Measurements from ENCODE around the gene MECP2. TPM values are rescaled to one million over a fixed set of nuclear protein-coding genes. Genes with fewer than 3 reads are reported as not detected.

The MECP2 gene
- total RNA-seq, 1 donor from 2014 or later = 43.7 TPM

DNA sequence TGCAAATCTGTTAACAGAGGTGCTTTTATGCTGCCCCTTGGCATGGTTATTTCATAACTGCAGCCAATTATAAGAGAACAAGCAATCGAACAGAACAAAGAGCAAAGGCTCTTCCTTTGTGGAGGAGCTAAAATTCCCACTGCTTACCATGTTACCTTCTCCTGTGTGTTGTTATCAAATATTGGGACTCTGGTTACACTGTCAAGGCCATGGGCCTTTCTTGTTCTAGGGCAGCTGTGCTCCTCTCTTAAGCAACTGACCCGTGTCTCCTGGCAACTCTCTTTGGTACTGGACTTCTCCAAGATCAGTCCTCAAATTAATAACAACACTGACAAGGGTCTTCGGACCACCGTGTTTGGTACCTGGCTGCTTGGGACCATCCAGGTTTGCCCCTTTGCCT, 34.4 kb upstream of the MECP2 start:
- Mint-ChIP-seq H3K9me3 (ENCODE audit: unreplicated experiment) (peaks cover 4% of the 10 kb centered on the region), H3K4me1 (ENCODE audit: unreplicated experiment) (no peaks in the 10 kb centered on the region), H3K27me3 (ENCODE audit: unreplicated experiment) (peaks cover 5% of the 10 kb centered on the region), H3K36me3 (ENCODE audit: unreplicated experiment) (no peaks in the 10 kb centered on the region), H3K4me3 (ENCODE audit: unreplicated experiment) (no peak overlapping the region), H3K27ac (ENCODE audit: unreplicated experiment) (no peak overlapping the region)
- TF ChIP-seq, protein P1, sequence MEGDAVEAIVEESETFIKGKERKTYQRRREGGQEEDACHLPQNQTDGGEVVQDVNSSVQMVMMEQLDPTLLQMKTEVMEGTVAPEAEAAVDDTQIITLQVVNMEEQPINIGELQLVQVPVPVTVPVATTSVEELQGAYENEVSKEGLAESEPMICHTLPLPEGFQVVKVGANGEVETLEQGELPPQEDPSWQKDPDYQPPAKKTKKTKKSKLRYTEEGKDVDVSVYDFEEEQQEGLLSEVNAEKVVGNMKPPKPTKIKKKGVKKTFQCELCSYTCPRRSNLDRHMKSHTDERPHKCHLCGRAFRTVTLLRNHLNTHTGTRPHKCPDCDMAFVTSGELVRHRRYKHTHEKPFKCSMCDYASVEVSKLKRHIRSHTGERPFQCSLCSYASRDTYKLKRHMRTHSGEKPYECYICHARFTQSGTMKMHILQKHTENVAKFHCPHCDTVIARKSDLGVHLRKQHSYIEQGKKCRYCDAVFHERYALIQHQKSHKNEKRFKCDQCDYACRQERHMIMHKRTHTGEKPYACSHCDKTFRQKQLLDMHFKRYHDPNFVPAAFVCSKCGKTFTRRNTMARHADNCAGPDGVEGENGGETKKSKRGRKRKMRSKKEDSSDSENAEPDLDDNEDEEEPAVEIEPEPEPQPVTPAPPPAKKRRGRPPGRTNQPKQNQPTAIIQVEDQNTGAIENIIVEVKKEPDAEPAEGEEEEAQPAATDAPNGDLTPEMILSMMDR (IDR thresholded peaks at IDR 0.05) = no peak
- no peak for DNase-seq (ENCODE audit: extremely low spot score, unreplicated experiment)

DNA sequence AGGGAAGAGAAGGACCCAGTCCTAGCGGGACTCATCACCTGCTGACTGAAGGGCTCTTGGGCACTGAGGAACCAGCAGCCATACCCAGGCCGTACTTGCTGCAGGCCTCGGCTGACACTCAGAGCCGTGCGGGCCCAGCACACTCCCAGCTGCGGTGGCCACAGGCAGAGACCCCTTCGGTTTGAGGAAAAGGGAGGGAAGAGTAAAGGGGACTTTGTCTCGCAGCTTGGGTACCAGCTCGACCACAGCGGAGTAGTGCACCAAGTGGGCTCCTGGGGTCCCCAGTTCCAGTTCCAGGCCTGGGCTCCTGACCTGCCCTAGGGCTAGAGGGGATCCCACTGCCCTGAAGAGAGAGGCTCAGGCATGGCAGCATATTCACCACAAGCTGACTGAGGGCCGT, 28.6 kb upstream of the MECP2 start:
- no peak for DNase-seq (ENCODE audit: extremely low spot score, unreplicated experiment)
- no peaks in the 10 kb centered on the region for H3K36me3 Mint-ChIP-seq (ENCODE audit: unreplicated experiment)
- H3K27me3 Mint-ChIP-seq (ENCODE audit: unreplicated experiment) = no peaks in the 10 kb centered on the region
- H3K9me3 Mint-ChIP-seq (ENCODE audit: unreplicated experiment) = peaks cover 4% of the 10 kb centered on the region
- no peak overlapping the region for H3K4me3 Mint-ChIP-seq (ENCODE audit: unreplicated experiment)
- TF ChIP-seq, protein P1 (IDR thresholded peaks at IDR 0.05) = no peak
- H3K27ac Mint-ChIP-seq (ENCODE audit: unreplicated experiment) = no peak overlapping the region
- H3K4me1 Mint-ChIP-seq (ENCODE audit: unreplicated experiment) = no peaks in the 10 kb centered on the region

DNA sequence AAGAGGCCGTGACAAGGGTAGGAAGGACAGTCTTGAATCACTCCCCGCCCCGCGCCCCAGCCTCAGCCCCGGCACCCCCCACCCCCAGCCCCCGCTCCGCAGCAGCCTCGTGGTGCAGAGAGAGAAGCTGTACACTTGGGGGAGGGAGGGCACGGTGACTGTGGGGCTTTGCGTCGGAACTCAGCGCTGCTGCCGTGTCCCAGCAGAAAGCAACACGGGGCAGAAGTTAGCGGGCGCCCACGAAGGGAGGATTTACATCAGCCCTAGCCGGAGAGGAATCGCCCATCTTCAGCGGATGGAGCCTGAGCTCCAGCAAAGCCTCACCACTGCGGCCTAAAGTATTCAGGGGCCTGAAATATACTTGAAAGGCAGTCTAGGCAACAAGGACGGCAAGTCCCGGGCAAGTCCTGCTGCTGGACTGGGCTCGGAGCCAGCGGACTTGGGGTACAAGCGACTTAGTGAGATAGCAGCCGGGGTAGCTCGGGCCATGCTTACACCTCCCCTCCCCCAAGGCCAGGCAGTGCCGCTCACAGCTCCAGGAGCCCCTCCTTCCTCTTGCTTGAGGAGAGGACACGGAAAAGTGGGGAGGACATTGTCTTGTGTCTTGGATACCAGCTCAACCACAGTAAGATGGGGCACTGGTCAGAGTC, 28.0 kb upstream of the MECP2 start:
- no peak for DNase-seq (ENCODE audit: extremely low spot score, unreplicated experiment)
- Mint-ChIP-seq H3K4me3 (ENCODE audit: unreplicated experiment) (no peak overlapping the region), H3K9me3 (ENCODE audit: unreplicated experiment) (peaks cover 6% of the 10 kb centered on the region), H3K27ac (ENCODE audit: unreplicated experiment) (no peak overlapping the region), H3K36me3 (ENCODE audit: unreplicated experiment) (no peaks in the 10 kb centered on the region), H3K27me3 (ENCODE audit: unreplicated experiment) (no peaks in the 10 kb centered on the region), H3K4me1 (ENCODE audit: unreplicated experiment) (no peaks in the 10 kb centered on the region)
- TF ChIP-seq, protein P1 (IDR thresholded peaks at IDR 0.05) = no peak

DNA sequence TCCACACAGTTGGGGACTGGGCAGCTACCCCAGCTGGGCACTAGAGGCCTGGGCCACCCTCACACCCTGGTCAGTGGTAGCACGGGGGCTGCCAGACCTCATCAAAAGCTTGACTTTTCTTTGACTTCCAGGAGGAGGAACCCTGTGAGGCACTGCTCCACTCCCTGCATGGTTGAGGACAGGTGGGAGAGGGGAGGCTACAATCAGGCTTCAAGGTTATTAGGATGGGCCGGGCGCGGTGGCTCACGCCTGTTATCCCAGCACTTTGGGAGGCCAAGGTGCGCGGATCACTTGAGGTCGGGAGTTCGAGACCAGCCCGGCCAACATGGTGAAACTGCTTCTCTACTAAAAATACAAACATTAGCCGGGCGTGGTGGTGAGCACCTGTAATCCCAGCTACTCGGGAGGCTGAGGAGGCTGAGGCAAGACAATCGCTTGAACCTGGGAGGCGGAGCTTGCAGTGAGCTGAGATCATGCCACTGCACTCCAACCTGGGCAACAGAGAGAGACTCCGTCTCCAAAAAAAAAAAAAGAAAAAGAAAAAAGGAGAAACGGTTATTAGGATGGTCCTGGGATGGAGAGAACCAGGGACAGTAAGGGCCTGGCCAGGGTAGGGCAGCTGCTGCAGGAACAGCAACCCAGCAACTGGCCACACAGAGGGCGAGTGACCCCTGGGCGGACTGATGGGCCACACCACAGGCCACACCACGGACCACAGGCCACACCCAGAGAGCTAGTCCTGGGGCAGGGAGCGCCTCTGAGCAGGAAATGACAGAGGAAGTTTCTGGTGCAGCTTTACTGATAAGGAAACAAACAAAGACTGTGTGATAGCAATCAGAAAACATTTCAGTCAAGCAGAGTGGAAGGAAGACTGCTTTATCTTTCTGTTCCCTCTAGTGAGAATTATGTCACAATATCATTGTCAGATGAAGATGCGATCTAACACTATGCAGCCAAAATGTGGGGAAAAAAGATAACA, 26.0 kb upstream of the MECP2 start:
- TF ChIP-seq, protein P1 (IDR thresholded peaks at IDR 0.05) = no peak
- Mint-ChIP-seq H3K27me3 (ENCODE audit: unreplicated experiment) (no peaks in the 10 kb centered on the region), H3K36me3 (ENCODE audit: unreplicated experiment) (no peaks in the 10 kb centered on the region), H3K4me3 (ENCODE audit: unreplicated experiment) (no peak overlapping the region), H3K4me1 (ENCODE audit: unreplicated experiment) (no peaks in the 10 kb centered on the region), H3K9me3 (ENCODE audit: unreplicated experiment) (peaks cover 12% of the 10 kb centered on the region), H3K27ac (ENCODE audit: unreplicated experiment) (no peak overlapping the region)
- no peak for DNase-seq (ENCODE audit: extremely low spot score, unreplicated experiment)

DNA sequence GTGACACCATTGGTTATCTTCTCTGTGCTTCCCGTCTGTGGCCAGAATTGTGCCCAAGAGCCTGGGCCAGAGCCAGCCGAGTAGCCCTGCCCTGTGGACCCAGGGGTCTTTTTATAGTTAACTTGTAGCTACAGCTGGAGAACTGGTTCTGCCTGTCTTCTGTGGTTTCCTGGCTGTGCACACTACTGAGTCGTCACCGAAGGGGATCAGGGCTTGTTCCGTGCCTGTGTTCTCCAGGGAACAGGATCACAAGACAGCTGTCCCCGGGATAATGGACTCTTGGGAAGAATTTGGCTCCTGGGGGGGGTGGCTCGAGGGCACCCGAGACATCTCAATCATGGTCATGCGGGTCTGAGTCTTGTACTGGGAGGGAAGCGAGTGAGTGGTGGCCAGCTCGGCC, 24.4 kb upstream of the MECP2 start:
- Mint-ChIP-seq H3K36me3 (ENCODE audit: unreplicated experiment) (no peaks in the 10 kb centered on the region), H3K9me3 (ENCODE audit: unreplicated experiment) (peaks cover 17% of the 10 kb centered on the region), H3K4me1 (ENCODE audit: unreplicated experiment) (no peaks in the 10 kb centered on the region), H3K4me3 (ENCODE audit: unreplicated experiment) (no peak overlapping the region), H3K27ac (ENCODE audit: unreplicated experiment) (no peak overlapping the region), H3K27me3 (ENCODE audit: unreplicated experiment) (peaks cover 2% of the 10 kb centered on the region)
- TF ChIP-seq, protein P1 (IDR thresholded peaks at IDR 0.05) = no peak
- DNase-seq (ENCODE audit: extremely low spot score, unreplicated experiment) = no peak
